B cell (primary cell): ENCODE measurements around the gene CORO2B.

Source experiments
- CTCF ChIP-seq: fragments of 200-600 bp; IDR thresholded peaks from one replicate; pipeline ENCODE4 v1.8.0; 2022; ENCODE audit warnings: antibody characterized with exemption, mild to moderate bottlenecking
- EZH2 ChIP-seq: IDR thresholded peaks from 2 replicates; pipeline ENCODE4 v1.6.1; 2012; ENCODE audit warnings: borderline replicate concordance, low read depth, mild to moderate bottlenecking, moderate library complexity, low read length; ENCODE audit not compliant: insufficient read depth, poor library complexity, severe bottlenecking

DNA sequence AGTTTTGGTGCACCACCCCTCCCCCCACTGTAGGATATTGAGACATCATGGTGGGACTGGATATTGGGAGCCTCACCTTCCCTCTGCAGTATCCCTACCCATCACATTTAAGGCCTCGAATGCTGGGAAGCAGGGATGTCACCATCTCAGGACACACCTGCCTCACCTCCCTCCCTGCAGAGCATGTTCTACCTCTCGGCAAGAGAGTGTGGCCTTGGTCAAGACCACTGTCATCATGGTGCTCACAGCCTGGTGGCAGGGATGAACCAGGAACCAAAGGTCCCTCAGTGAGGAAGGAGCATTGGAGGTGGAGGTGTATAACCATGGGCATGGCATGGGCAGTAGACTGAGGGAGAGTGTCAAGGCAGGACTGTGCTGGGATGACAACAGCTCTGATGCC lies 104.8 kb downstream of the CORO2B start:
- no peak for TF ChIP-seq CTCF
- TF ChIP-seq EZH2, result no peak
